Tibial nerve (tissue), 4 donors: ENCODE results near the gene SRRM2. TPM values are rescaled to one million over a fixed set of nuclear protein-coding genes. Genes with fewer than 3 reads are reported as not detected.

Experiments used
- DNase-seq, 2 donors: peaks; one replicate each; pipeline ENCODE4 v3.0.0-alpha.2; 2019; ENCODE audit warnings: low spot score in 2 of 2
- H3K27ac ChIP-seq, 4 donors: fragments of 200-600 bp; sonication (generic) in 3 of 4; one replicate each; pipeline ENCODE4 v1.5.1; 2017 to 2019; ENCODE audit warnings: mild to moderate bottlenecking in 1 of 4
- H3K27me3 ChIP-seq, 2 donors: fragments of 200-600 bp; sonication (generic) in 1 of 2; one replicate each; pipeline versions ENCODE4 v1.5.1 to v1.6.0; 2017 to 2019
- H3K36me3 ChIP-seq, 3 donors: fragments of 200-600 bp; sonication (generic); one replicate each; pipeline ENCODE4 v1.5.1; 2018 to 2019
- H3K4me1 ChIP-seq, 4 donors: fragments of 200-600 bp; sonication (generic) in 3 of 4; one replicate each; pipeline ENCODE4 v1.5.1; 2017 to 2019
- H3K4me3 ChIP-seq, 4 donors: fragments of 200-600 bp; sonication (generic) in 3 of 4; one replicate each; pipeline ENCODE4 v1.5.1; 2017 to 2019; ENCODE audit warnings: mild to moderate bottlenecking in 1 of 4, moderate library complexity in 1 of 4
- H3K9me3 ChIP-seq, 4 donors: fragments of 200-600 bp; sonication (generic) in 3 of 4; one replicate each; pipeline ENCODE4 v1.5.1; 2017 to 2019
- CTCF ChIP-seq, 5 experiments: fragments of 200-600 bp in 3 of 5; fragments of 450-650 bp in 2 of 5; sonication (generic) in 3 of 5; IDR thresholded peaks; one replicate each; pipeline ENCODE4 v1.5.1; 2016 to 2019; ENCODE audit warnings: antibody characterized with exemption in 5 of 5, mild to moderate bottlenecking in 3 of 5, moderate library complexity in 2 of 5
- EP300 ChIP-seq, 2 donors: sonication (generic); formaldehyde crosslinking; IDR thresholded peaks; one replicate each; pipeline ENCODE4 v1.6.1; 2017; ENCODE audit warnings: antibody characterized with exemption in 2 of 2, mild to moderate bottlenecking in 1 of 2
- POLR2A ChIP-seq, 2 donors: fragments of 450-650 bp; IDR thresholded peaks; one replicate each; pipeline ENCODE4 v1.6.1; 2017; ENCODE audit warnings: antibody characterized with exemption in 2 of 2, mild to moderate bottlenecking in 2 of 2, moderate library complexity in 2 of 2
- WGBS, 2 donors: methylation state at CpG; one replicate each; pipeline ENCODE4 v1.1.5; 2018; 5-methylcytosine and 5-hydroxymethylcytosine counted together
- total RNA-seq, 4 donors: library from RNA; depleted of rRNA; stranded (reverse); fragments of >200 nt; gene quantifications; one replicate each; pipeline ENCODE4 v1.1.0, GENCODE V29; 2016

The SRRM2 gene
- total RNA-seq, 4 donors from 2014 or later: 843 to 1,374 (median 886) TPM

GRCh38 chr16:2728034-2728433 is 24.4 kb upstream of the SRRM2 start:
- DNase-seq: no peak
- Histone ChIP-seq H3K9me3 (no peaks in the 10 kb centered on the region), H3K27ac (no peak overlapping the region), H3K4me1 (no peaks in the 10 kb centered on the region), H3K4me3 (no peak overlapping the region), H3K27me3 (peaks cover 0 to 9% of the 10 kb centered on the region in 2 donors), H3K36me3 (no peaks in the 10 kb centered on the region)
- TF ChIP-seq EP300 (IDR thresholded peaks at IDR 0.05) (no peak), CTCF (IDR thresholded peaks at IDR 0.05) (no peak), POLR2A (IDR thresholded peaks at IDR 0.05) (no peak)
- 88 to 89% methylated on average over 7 of the region's 7 CpGs for WGBS, 2 donors

- 76% methylated on average over 10 of the region's 10 CpGs for WGBS, 2 donors
- Histone ChIP-seq H3K36me3 (no peaks in the 10 kb centered on the region), H3K27me3 (peaks cover 0 to 30% of the 10 kb centered on the region in 2 donors)
Observed at GRCh38 chr16:2734844-2735515, 17.5 kb upstream of the SRRM2 start.

DNA sequence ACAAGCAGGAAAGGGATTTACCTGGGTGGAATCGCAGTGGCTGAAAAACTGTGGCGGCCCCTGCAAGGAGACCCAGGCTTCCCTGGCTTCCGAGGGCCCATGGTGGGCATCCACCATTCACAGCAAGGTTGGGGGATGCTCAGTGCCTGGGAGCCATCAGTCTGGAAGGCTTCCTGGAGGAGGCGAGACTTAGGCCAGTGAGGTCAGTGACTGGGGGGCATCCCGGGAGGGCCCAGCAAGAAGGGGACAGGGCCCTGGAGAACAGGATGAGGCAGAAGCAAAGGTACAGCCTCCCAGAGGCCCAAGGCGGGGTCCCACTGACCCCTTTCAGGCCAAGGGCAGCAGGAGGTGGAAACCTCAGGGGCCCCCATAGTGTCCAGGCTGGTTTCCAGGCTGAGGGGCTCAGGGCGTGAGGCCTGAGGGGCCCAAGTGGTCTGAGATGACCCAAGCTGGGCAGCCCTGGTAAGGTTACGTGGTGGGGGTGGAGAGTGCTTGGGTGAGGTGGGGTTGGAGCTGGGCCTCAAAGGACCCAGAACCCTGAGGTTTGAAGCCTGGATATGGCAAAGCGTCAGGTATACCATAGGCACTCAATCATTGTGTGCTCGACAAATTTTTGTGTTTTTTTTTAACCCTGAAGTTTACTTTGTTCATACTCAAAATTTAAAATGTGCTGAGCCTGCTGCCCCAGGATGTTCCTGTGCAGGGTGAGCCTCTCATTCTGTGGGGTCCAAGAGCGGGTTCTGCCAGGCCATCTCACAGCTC is 15.8 kb upstream of the SRRM2 start:
- no peak for DNase-seq

More at GRCh38 chr16:2734844-2735515, 17.5 kb upstream of the SRRM2 start:
- DNase-seq: no peak
- Histone ChIP-seq H3K9me3 (no peaks in the 10 kb centered on the region), H3K27ac (no peak overlapping the region), H3K4me3 (no peak overlapping the region), H3K4me1 (no peaks in the 10 kb centered on the region)
- TF ChIP-seq POLR2A (IDR thresholded peaks at IDR 0.05): no peak
- TF ChIP-seq EP300 (IDR thresholded peaks at IDR 0.05): no peak
- TF ChIP-seq CTCF (IDR thresholded peaks at IDR 0.05): no peak

GRCh38 chr16:2737238-2737605 is 15.2 kb upstream of the SRRM2 start:
- Histone ChIP-seq H3K27me3 (peaks cover 0 to 30% of the 10 kb centered on the region in 2 donors), H3K27ac (no peak overlapping the region), H3K4me3 (no peak overlapping the region), H3K36me3 (no peaks in the 10 kb centered on the region), H3K4me1 (no peaks in the 10 kb centered on the region), H3K9me3 (no peaks in the 10 kb centered on the region)
- 59 to 73% methylated on average over 5 of the region's 5 CpGs for WGBS, 2 donors
- DNase-seq: no peak
- TF ChIP-seq EP300 (IDR thresholded peaks at IDR 0.05): no peak

More for the DNA sequence above, 15.8 kb upstream of the SRRM2 start:
- H3K9me3 ChIP-seq: no peaks in the 10 kb centered on the region
- no peak overlapping the region for H3K4me3 ChIP-seq
- no peaks in the 10 kb centered on the region for H3K36me3 ChIP-seq
- TF ChIP-seq POLR2A (IDR thresholded peaks at IDR 0.05): no peak
- peaks cover 0 to 30% of the 10 kb centered on the region in 2 donors for H3K27me3 ChIP-seq
- H3K4me1 ChIP-seq: no peaks in the 10 kb centered on the region
- no peak overlapping the region for H3K27ac ChIP-seq
- 87 to 91% methylated on average over 11 of the region's 11 CpGs for WGBS, 2 donors

GRCh38 chr16:2737895-2738418 is 14.5 kb upstream of the SRRM2 start:
- no peak overlapping the region for H3K4me3 ChIP-seq
- no peak for DNase-seq
- H3K4me1 ChIP-seq: no peaks in the 10 kb centered on the region
- peaks cover 0 to 30% of the 10 kb centered on the region in 2 donors for H3K27me3 ChIP-seq
- WGBS, 2 donors: 71 to 73% methylated on average over 4 to 6 of the region's 7 CpGs
- H3K36me3 ChIP-seq: peaks cover 0 to 5% (median 0%) of the 10 kb centered on the region in 3 donors
- no peak overlapping the region for H3K27ac ChIP-seq
- no peaks in the 10 kb centered on the region for H3K9me3 ChIP-seq
- no peak for TF ChIP-seq POLR2A (IDR thresholded peaks at IDR 0.05)
- TF ChIP-seq CTCF (IDR thresholded peaks at IDR 0.05): no peak

GRCh38 chr16:2738615-2739014 is 13.8 kb upstream of the SRRM2 start:
- Histone ChIP-seq H3K4me1 (no peaks in the 10 kb centered on the region), H3K27ac (no peak overlapping the region), H3K9me3 (no peaks in the 10 kb centered on the region), H3K27me3 (peaks cover 0 to 28% of the 10 kb centered on the region in 2 donors), H3K36me3 (peaks cover 0 to 10% (median 0%) of the 10 kb centered on the region in 3 donors), H3K4me3 (no peak overlapping the region)
- no peak for DNase-seq
- TF ChIP-seq CTCF (IDR thresholded peaks at IDR 0.05) (no peak), POLR2A (IDR thresholded peaks at IDR 0.05) (no peak), EP300 (IDR thresholded peaks at IDR 0.05) (no peak)
- WGBS, 2 donors: 42 to 58% methylated on average over 2 to 4 of the region's 5 CpGs
